NCI-H460 (cell line): Measurements from ENCODE around the gene FOXK1. TPM values are rescaled to one million over a fixed set of nuclear protein-coding genes. Genes with fewer than 3 reads are reported as not detected.

ENCODE experiments used
- DNase-seq: peaks from one replicate; pipeline ENCODE4 v3.0.0-alpha.2; 2016; ENCODE audit warnings: low read depth; ENCODE audit errors: extremely low read depth
- total RNA-seq: library from RNA; depleted of rRNA; stranded (reverse); fragments of >200 nt; shearing (Covaris generic); gene quantifications from 2 replicates; pipeline ENCODE4 v1.2.3, GENCODE V29; 2014

The FOXK1 gene
- total RNA-seq, 1 experiment from 2014 or later, result 37.9 TPM

- no peak for DNase-seq
These were observed 12.2 kb downstream of the FOXK1 start for GRCh38 chr7:4694305-4694704.

DNA sequence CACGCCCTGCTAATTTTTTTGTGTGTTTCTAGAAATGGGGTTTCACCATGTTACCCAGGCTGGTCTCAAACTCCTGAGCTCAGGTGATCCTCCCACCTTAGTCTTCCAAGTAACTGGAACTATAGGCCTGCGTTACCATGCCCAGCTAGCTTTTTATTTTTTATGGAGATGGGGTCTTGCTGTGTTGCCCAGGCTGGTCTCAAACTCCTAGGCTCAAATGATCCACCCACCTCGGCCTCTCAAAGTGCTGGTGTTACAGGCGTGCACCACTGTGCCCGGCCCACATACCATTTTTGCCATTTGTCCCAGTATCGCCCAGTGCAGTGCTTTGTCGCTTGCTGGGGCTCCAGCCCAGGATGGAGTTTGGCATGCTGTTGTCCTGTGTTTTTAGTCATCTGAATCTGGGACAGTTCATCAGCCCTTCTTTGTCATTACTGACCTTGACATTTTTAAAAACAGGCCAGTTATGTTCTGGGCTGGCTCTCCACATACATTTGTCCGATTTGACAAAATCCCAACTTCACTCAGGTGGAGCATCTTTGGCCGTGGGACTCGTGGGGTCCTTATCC is 16.7 kb downstream of the FOXK1 start:
- DNase-seq, result no peak

DNA sequence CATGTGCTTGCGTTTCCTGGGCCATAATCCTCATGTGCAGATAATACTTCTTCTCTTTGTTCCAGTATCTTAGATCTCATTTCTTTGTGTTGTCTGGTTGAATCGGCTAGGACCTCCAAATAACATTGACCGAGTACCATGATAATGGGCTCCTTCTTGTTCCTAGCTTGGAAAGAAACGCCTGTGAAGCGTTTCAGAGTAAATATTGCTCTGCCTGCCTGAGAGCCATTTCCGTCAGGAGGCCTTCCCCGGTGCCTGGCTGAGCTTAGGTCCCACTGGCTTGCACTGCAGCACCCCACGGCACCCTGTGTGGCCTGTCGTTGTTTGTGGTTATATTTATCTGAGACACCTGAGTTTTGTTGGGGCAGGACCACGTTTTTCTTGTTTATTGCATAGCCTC is 17.7 kb downstream of the FOXK1 start:
- no peak for DNase-seq

- peak; percentile 78 for DNase-seq
These were observed 18.6 kb downstream of the FOXK1 start for GRCh38 chr7:4700577-4701235.

- no peak for DNase-seq
These were observed 20.9 kb downstream of the FOXK1 start for GRCh38 chr7:4702961-4703512.

DNA sequence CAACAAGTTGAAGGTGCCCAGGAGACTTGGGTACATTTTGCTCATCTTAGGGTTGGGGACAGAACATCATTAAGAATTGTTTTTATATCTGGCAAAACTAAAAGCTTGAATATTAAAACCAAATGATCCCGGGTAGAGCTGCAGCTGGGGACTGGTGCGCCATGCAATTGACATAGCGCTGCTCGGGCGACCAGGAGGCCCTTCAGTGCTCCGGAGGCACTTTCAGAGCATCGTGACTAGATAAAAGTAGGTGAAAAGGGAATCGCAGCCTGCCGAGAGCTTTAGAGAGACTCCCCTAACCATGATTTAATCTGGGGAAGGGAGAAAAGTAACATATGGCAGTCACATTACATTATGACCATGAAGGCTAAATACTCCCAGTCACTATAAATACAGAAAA is 21.4 kb downstream of the FOXK1 start:
- DNase-seq, result no peak

DNA sequence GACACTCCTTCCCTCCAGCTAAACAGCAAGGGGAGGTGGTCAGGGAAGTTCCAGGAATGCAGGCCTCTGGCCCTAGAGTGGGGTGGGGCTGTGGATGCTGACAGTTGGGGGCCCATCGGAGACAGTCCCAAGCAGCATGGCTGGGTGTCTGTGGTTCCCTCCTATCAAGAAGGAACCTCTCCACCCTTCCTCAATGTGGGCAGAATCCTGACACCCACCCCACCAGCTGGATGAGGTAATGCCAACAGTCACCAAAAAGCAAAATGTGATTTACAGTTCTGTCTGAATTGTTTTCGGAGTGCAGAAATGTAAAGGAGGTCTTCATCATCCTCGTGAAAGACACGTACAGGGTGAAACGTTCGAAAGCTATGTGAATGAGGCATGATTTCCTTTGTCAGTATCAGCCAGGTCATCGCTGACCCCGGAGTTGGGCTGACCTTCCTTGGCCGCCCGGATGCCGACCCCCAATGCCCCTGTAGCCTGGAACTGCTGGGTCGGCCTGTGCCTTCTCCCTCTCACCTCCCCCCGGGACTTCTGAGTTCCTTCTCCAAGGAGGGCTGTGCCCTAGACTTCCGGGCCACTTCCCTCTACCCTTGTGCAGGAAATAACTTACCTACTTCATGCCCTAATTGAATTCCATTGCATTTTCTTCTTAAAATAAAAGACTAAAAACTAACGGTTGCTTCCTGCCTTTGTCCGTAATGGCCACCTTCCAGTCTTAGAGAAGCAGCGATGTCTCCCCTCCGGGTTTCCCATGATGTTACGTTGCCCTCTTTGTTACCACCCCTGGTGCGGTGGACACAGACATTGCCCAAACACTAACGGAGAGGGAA is 24.5 kb downstream of the FOXK1 start:
- no peak for DNase-seq

GRCh38 chr7:4707217-4707741 is 25.2 kb downstream of the FOXK1 start:
- DNase-seq, result no peak

DNA sequence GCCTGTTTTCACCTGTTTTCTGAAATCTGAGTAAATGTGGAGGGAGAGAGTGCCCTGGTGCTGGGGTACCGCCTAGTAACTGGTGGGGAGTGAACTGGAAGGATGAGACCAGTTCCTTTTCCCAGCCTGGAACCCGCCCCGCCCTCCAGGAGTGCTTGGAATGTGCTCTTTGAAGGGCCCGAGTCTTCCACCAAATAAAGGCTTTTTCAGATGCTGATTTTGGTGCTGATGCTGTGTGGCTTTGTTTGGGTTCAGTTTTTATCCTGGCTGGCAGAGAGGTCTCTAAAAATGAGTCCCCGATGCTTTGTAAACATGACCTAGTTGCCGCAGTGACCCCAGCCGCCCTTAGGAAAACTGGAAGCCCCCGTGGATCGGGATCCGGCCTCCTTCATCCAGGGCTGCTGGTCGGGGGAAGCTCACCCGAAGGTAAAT is 25.9 kb downstream of the FOXK1 start:
- DNase-seq, result no peak

DNA sequence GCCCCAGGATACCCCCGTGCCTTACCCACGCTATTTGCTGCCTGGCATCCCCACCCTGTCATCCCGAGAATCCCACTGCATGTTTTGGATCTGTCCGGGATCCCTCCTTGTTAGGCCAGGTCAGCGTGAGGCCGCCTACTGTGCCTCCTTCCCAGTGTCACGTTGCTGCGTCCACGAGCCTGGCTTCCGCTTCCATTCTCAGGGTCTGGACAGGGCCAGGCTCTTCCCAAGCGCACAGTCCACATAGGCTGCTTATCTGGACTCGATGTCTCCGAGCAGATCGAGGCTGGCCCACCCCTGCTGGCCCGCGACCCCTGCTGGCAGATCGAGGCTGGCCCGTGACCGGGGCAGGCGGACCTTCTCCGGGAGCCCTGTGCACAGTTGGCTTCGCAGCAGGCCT is 27.1 kb downstream of the FOXK1 start:
- no peak for DNase-seq

GRCh38 chr7:4711093-4711492 is 29.0 kb downstream of the FOXK1 start:
- no peak for DNase-seq

- DNase-seq, result no peak
These were observed 29.5 kb downstream of the FOXK1 start for GRCh38 chr7:4711634-4712033.

- DNase-seq, result peak; percentile 52
These were observed 30.4 kb downstream of the FOXK1 start for GRCh38 chr7:4712281-4713182.

GRCh38 chr7:4713183-4713784 is 31.2 kb downstream of the FOXK1 start:
- DNase-seq, result no peak

GRCh38 chr7:4714161-4714700 is 32.1 kb downstream of the FOXK1 start:
- no peak for DNase-seq

- DNase-seq, result no peak
These were observed 32.8 kb downstream of the FOXK1 start for GRCh38 chr7:4714767-4715409.

- DNase-seq, result peak; percentile 80
These were observed 33.3 kb downstream of the FOXK1 start for GRCh38 chr7:4715410-4715776.

GRCh38 chr7:4716946-4717795 is 35.1 kb downstream of the FOXK1 start:
- no peak for DNase-seq
